ENCODE results near the gene STRN3. TPM values are rescaled to one million over a fixed set of nuclear protein-coding genes. Genes with fewer than 3 reads are reported as not detected.

The STRN3 gene
- total RNA-seq, 1 experiment from 2014 or later = 52.1 TPM

- H3K79me2 ChIP-seq (ENCODE audit: insufficient read depth, low read length) = peaks cover 9% of the 10 kb centered on the region; the same call in 1 of the 2 replicates
- H3K14ac ChIP-seq (ENCODE audit: insufficient read depth, low read length) = no peak overlapping the region
- no peak overlapping the region for H3K18ac ChIP-seq (ENCODE audit: insufficient read length, low read depth, low read length)
- H2AK5ac ChIP-seq (ENCODE audit: insufficient read length, low read length) = no peak overlapping the region
- H3K27me3 ChIP-seq (ENCODE audit: insufficient read depth, low read length) = no peaks in the 10 kb centered on the region
- no peak overlapping the region for H4K91ac ChIP-seq (ENCODE audit: insufficient read length, low read depth, low read length)
- H3K79me1 ChIP-seq (ENCODE audit: insufficient read depth, low read depth, low read length, poor library complexity, severe bottlenecking) = peaks cover 10% of the 10 kb centered on the region
- no peak overlapping the region for H2BK20ac ChIP-seq (ENCODE audit: low read depth, low read length, poor library complexity, severe bottlenecking)
- no peak overlapping the region for H2BK15ac ChIP-seq (ENCODE audit: low read depth, low read length)
- no CpG with 5 or more reads among the region's 10 CpGs for WGBS (ENCODE audit: extremely low coverage, insufficient read length, low lambda C conversion rate)
- no peak overlapping the region for H2BK120ac ChIP-seq (ENCODE audit: low read depth, low read length, poor library complexity, severe bottlenecking)
- peak overlapping the region; percentile 70 to 90 (median 82); a peak in 6 of 7 replicates for H3K27ac Mint-ChIP-seq
- H3K4me1 Mint-ChIP-seq = peaks cover 11 to 18% of the 10 kb centered on the region in 2 experiments
- H3T11ph ChIP-seq (ENCODE audit: low read length) = no peak overlapping the region
- H3K27ac ChIP-seq (ENCODE audit: insufficient read length, low read depth, low read length) = no peak overlapping the region
- H3K27me3 Mint-ChIP-seq (ENCODE audit: low read depth) = no peaks in the 10 kb centered on the region
- no peak overlapping the region for H3K4ac ChIP-seq (ENCODE audit: low read depth, low read length)
- no peak overlapping the region for H3K56ac ChIP-seq (ENCODE audit: insufficient read length, low read depth, low read length)
- no peak overlapping the region for H2BK5ac ChIP-seq (ENCODE audit: insufficient read length, low read length)
- H3K4me3 Mint-ChIP-seq = no peak overlapping the region
- H4K8ac ChIP-seq (replicated peaks; ENCODE audit: insufficient read length, low read depth, low read length) = no peak overlapping the region
- H2BK12ac ChIP-seq (ENCODE audit: insufficient read length, low read depth, low read length) = no peak overlapping the region
- 0 out of 5 replicates have a peak, but pooled peaks cover 0 to 2% of the 10 kb centered on the region in 2 experiments for H3K9me3 Mint-ChIP-seq
- H3K9ac ChIP-seq (ENCODE audit: extremely low read depth, insufficient read length, low read length) = no peak overlapping the region
- TF ChIP-seq CTCF (conservative IDR thresholded peaks at IDR 0.05) = no peak
- no peak for DNase-seq
- H3K9me3 ChIP-seq (ENCODE audit: control insufficient read depth, low read depth, low read length) = no peaks in the 10 kb centered on the region
- no peaks in the 10 kb centered on the region for H3K4me1 ChIP-seq (ENCODE audit: insufficient read depth, low read length)
- no peak overlapping the region for H4K5ac ChIP-seq (ENCODE audit: insufficient read length, low read depth, low read length)
- H3K36me3 Mint-ChIP-seq (ENCODE audit: insufficient read depth in 1 of 3, low read depth in 3 of 3) = peaks cover 12 to 19% (median 15%) of the 10 kb centered on the region in 3 experiments; a peak in 6 of 7 replicates
- H3K23me2 ChIP-seq (ENCODE audit: insufficient read length, low read depth, low read length, poor library complexity, severe bottlenecking) = no peaks in the 10 kb centered on the region
- no peaks in the 10 kb centered on the region for H4K20me1 ChIP-seq (ENCODE audit: control insufficient read depth, insufficient read depth, insufficient read length)
- H2AFZ ChIP-seq (ENCODE audit: low read length) = no peak overlapping the region
- H3K23ac ChIP-seq (ENCODE audit: insufficient read length, low read depth, low read length) = no peak overlapping the region
- no peak overlapping the region for H3K4me2 ChIP-seq (ENCODE audit: insufficient read depth, insufficient read length, low read length)
Observed at GRCh38 chr14:30958555-30959407, 67.4 kb downstream of the STRN3 start.

Data from H9 (cell line).